Hematopoietic multipotent progenitor cell (in vitro differentiated cells): ENCODE results near the gene POP5. TPM values are rescaled to one million over a fixed set of nuclear protein-coding genes. Genes with fewer than 3 reads are reported as not detected.
"Not testable (repeated sequence)": the region's sequence is repeated elsewhere in the genome, so short reads cannot be mapped to it uniquely, and the experiment has no call there.

Source experiments
- DNase-seq, 3 donors: peaks; one replicate each; pipeline ENCODE4 v3.0.0-alpha.2; 2011 to 2015; ENCODE audit warnings: low read depth in 2 of 3, low spot score in 2 of 3
- total RNA-seq: library from RNA; depleted of rRNA; stranded (reverse); fragments of >200 nt; gene quantifications from one replicate; pipeline ENCODE4 v1.2.3, GENCODE V29; 2012

Gene POP5, protein sequence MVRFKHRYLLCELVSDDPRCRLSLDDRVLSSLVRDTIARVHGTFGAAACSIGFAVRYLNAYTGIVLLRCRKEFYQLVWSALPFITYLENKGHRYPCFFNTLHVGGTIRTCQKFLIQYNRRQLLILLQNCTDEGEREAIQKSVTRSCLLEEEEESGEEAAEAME
- 38.0 TPM for total RNA-seq

DNA sequence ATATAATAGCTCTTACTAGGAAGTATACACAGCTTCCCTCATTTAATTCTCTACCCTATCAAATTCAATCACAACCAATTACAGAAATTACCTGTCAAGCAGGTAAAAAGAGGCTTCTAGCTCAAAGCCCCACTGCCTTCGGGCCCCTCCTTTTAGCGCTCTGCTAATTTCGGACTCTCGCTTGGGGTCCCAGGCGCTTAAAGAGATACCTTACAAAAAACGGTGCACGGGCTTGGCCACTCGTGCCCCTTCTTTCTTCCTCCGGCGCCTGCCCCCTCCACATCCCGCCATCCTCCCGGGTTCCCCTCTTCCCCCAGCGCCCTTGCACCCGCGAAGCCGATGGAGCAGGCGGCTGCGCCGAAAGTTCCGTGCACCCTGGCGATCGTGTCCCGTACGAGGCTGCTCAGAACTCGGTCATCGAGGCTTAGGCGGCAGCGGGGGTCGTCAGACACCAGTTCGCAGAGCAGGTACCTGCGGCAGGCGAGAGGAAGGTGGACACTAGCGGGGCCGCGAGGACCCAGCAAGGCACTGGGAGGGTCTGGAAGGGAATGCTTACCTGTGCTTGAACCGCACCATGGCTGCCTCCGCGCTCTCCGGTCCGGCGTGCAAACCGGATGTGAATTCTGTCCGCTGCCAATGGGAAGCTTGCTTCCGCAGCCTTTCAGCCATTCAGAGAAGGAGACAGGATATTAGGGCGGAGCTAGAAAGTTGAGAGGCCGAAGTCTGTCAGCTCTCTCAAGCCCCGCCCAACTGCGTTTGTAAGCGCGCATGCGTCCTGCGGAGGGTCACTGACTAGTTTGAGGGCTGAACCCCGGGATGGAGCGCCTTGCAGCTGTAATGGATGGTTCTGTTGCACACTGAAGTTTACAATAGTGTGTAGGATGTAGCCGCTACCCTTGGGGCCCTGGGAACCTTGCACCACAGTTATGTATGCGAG lies at the start of gene POP5:
Gene POP5 (minus strand): TSS at position 616 of the 937 bp plus-strand sequence. CDS start 40 bp downstream, at position 576.
- DNase-seq = peak; percentile 75 to 98 (median 95)

DNA sequence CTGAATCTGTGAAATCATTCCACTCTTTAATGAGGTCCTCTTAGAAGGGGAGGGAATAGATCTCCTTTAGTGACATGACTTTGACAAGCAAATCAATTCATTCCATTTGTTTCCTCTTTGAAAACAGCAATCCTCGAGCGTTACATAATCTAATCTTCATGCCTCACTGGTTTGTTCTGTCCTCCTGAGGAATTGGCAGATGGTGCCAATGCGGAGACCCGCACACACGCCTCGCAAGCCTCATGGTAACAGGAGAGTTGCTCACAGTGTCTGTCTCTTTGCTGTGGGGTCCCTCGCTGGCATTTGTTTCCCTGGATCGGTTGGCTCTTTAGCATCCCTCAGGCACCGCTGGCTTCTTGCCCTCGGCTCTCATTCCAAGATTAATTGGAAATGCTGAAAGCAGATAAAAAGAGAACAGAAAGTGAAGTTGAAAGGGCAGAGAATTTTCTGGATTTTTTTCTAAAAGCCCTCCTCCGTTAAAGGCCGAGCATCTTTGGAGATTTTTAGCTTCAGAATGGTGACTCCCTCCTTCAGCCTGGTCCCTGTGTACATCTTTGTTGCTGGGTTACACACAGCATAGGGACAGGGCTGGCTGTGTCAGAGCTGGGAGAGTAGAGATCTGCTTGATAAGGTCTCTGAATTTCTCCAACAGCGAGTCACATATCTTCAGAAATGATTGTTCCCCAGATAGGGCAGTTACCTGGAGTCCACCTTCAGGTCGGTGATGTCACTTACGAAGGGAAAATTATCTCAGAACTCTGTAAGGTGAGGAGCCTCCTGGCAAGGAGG lies 49.1 kb upstream of the POP5 start:
- DNase-seq = no peak

DNA sequence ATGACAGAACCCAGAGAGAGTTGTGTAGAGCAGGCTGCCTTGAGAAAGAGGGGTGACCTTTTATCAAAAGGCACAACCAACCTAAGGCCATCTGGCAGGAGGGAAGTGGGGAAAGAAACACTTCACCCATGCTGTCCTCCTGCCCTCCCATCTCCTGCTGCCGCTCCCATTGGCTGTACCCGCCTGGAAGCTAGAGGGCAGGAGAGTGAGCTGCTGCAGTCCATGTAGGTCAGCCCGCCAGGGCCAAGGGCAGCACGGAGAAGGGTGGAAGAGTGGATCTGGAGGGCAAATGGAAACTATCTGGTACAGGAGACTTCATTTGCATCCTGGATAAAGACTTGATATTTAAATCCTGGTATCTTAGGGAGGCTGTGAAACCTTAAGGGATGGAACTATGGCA lies 47.7 kb upstream of the POP5 start:
- no peak for DNase-seq

DNA sequence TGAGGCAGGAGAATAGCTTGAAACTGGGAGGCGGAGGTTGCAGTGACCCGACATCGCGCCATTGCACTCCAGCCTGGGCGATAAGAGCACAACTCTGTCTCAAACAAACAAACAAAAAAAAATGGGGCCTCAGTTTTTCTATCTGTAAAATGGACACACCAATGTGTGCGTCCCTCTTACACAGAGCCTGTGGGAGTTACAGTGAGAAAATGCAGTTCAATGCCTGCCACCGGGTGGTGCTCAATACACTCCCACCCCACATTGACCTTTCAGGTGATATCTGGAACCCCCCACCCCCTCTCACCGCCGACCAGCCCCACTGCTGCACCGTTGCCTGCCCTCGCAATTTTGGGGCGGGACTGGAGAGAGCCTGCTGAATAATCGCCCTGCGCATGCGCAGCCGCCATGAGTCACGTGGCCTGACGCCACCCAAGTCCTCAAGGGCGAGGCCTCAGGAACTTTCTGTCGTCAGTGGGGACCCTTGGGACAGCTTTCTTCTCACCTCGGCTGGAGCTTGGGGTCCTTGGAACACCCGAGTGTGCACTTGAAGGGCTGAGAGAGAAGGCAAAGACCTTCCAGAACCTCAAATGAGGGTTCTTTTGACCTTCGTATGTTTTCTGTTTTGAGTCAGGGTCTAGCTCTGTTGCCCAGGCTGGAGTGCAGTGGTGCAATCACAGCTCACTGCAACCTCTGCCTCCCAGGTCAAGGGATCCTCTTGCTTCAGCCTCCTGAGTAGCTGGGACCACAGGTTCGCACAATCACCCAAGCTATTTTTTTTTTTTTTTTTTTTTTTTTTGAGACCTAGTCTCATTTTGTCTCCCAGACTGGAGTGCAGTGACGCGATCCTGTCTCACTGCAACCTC lies 44.6 kb upstream of the POP5 start:
- DNase-seq = peak in 1 of 3 donors; percentile 41

DNA sequence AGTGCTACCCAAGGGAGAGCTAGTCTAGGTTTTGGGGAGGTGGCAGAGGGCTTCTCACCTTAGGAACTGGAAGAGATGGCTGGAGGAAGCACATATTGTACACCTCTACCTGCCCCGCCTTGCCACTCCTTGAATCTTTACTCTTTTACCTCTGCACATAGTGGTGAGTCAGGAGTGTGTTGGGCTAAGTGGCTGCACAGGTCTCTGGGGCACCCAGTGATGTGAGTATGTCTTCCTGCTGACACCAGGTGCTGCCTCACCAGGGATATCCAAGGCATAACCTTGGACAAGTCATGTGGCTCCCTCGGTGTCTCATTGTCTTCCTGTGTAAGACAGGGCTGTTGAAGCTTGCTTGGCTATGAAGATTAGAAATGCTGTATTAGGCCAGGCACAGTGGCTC lies 39.4 kb upstream of the POP5 start:
- no peak for DNase-seq

DNA sequence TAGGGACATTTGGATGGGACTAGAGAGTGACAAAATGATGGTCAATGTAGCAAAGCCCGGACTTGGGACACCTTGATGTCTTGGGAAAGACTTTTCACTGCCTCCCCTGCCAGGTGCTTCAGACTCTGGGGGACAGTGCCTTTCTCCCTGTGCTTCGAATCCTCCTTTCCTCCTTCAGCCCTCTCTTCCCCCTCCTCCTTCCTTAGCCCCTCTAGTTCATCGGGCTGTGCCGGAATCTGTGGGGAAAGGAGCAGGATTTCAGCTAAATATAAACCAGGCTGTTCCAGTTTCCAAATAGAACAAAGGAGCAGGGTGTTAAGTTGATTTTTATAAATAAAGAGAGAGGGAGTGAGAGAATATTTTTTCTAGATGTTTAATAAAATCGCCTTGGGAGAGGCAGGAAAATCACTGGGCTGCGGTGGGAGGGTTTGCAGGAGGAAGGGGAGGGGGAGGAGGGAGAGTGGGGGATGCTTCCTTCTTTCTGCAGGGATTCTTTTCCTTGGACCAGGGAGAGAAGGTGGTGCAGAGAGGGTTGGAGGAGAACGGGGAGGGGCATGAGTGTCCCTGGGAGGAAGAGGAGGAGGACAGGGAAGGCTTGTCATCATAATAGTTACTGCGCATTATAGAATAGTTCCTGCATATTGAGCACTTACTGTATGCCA lies 37.9 kb upstream of the POP5 start:
- DNase-seq = no peak

DNA sequence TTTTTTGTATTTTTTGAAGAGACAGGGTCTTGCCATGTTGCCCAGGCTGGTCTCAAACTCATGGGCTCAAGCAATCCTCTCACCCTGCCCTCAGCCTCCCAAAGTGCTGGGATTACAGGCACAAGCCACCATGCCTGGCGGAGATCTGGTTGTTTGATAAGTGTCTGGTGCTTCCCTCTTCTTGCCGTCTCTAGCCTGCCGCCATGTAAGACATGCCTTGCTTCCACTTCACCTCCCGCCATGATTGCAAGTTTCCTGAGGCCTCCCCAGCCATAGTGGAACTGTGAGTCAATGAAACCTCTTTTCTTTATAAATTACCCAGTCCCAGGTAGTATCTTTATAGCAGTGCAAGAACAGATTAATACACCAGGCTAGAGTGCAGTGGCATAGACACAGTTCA lies 36.6 kb upstream of the POP5 start:
- DNase-seq = not testable (repeated sequence)

DNA sequence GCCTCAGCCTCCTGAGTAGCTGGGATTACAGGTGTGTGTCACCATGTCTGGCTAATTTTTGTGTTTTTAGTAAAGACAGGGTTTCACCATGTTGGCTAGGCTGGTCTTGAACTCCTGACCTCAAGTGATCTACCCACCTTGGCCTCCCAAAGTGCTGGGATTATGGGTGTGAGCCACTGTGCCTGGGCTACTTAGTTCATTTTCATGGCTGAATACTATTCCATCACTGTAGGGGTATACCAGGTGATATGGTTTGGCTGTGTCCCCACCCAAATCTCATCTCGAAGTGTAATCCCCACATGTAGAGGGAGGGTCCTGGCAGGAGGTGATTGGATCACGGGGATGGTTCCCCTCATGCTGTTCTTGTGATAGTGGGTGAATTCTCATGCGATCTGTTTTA lies 36.0 kb upstream of the POP5 start:
- not testable (repeated sequence) for DNase-seq

DNA sequence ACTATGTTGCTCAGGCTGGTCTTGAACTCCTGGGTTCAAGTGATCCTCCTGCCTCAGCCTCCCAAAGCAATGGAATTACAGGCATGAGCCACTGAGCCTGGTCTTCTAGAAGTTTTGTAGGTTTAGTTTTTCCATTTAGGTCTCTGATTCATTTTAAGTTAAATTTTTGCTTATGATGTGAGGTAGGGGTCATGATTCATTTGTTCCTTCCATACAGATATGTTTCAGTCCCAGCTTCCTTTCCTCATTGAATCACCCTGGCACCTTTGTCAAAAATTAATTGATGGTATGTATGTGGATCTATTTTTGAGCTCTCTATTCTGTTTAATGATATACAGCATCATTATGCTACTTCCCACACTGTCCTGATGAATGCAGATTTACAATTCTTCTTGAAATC lies 33.6 kb upstream of the POP5 start:
- no peak for DNase-seq

DNA sequence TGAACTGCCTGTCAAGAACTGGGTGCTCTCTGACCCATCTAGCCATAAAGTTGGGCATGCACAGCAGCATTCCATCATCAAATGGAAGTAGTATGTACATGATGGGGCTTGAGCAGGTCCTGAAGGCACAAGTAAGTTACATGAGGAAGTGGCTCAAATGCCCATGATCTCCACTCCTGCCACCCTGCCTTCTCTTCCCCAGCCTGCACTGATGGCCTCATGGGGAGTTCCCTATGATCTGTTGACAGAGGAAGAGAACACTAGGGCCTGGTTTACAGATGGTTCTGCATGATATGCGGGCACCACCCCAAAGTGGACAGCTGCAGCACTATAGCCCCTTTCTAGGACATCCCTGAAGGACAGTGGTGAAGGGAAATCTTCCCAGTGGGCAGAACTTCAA lies 30.3 kb upstream of the POP5 start:
- DNase-seq = not testable (repeated sequence)

DNA sequence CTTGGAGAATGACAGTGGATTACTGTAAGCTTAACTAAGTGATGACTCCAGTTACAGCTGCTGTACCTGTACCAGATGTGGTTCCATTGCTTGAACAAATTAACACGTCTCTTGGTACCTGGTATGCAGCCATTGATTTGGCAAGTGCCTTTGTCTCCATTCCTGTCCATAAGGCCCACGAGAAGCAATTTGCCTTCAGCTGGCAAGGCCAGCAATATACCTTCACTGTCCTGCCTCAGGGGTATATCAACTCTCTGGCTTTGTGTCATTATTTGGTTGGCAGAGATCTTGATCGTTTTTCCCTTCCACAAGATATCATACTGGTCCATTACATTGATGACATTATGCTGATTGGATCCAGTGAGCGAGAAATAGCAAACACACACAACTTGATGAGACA lies 29.4 kb upstream of the POP5 start:
- DNase-seq = no peak

DNA sequence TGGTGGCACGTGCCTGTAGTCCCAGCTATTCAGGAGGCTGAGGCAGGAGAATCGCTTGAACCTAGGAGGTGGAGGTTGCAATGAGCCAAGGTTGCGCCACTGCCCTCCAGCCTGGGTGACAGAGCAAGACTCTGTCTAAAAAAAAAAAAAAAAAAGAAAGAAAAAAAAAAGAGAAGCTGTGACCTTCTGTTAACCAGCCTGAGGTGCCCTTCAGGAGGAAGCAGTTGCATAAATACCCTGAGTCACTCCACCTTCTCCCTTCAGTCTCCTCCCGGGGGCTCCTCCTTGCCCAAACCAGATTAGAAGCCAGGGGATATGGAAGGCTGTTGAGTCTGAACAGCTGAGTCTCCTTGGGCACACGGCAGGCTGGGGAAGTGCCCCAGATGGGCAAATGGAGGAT lies 21.2 kb upstream of the POP5 start:
- DNase-seq = peak in 2 of 3 donors; percentile 83 to 85

DNA sequence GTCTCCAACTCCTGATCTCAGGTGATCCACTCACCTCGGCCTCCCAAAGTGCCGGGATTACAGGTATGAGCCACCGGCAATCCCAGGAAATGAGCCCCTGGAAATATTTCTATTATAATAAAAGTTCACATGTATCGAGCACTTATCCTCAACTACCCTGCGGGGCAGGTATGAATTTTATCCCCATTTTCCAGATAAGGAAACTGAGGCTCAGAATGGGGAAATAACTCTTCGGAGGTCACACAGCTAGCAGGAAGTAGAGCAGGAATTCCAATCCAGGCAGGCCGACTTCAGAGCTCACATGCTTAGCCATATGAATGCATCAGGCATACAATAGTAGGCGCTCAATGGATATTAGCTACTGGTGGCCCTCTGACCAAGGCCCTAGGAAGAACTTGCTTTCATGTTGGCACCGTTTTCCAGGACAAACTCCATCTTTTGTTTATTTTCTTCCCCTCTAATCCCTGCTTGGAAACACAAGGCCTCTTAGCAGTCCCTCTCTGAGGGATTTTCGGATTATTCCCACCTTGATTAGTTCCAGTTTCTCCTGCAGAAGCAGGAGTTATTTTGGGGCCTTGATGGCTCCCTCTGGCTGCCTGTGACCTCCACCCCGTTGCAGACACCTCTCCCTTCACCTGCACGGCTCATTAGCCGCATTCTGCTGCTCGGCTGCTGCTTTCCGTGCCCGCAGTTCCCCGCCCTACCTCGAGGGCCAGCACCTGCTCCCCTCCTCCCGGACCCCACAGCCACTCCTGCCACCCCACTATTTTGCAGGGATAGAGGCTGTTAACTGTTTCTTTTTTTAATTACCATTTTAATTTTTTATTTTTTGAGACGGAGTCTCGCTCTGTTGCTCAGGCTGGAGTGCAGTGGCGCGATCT lies 18.7 kb upstream of the POP5 start:
- no peak for DNase-seq

DNA sequence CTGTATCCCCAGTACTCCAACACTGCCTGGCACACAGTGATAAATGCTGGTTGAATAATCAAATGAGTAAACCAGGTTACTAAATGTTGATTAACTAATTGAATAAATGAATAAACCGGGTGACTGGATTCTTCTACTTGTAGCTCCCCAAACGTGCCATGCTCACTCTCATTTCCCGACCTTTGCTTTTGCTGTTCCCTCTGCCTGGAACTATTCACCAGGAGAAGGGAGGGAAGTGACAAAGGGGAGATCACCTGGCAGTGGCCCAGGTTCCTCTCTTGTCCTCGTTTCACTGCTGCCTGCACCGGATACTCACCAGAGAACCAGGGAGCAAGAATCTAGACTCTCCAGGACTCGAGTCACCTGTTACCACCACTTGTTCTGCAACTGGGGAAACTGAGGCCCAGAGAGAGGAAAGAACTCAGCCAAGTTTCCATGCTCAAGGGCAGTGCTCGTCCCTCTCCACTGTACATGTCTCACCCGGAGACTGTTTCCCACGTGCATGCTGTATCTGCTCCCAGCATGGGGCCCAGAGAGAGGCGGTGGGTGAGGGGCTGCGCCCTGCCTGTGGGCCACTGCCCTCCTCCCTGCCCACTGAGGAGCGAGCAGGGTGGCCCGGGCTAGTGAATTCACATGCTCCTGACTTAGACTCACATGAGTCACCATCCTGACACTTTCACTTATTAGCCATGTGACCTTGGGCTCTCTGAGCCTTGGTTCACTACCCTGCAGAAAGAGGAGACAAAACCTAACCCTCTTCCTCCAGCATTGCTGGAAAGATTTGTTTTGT lies 17.7 kb upstream of the POP5 start:
- no peak for DNase-seq

DNA sequence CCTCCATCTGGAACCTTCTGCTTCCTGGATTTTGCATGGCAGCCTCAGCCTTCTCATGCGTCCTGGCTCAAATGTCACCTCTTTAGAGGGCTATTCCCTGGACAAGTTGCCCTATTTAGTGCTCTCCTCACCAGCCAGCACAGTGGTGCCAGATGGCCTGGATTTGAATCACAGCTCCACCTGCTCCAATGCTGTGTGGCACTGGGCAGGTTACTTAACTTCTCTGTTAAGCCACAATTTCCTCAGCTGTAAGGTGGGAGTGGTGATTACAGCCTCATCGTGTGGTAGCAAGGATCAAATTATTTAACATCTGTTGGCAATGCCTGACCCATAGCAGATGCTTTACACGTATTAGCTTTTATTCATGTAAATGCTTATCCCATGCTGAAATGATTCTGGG lies 16.7 kb upstream of the POP5 start:
- DNase-seq = no peak

DNA sequence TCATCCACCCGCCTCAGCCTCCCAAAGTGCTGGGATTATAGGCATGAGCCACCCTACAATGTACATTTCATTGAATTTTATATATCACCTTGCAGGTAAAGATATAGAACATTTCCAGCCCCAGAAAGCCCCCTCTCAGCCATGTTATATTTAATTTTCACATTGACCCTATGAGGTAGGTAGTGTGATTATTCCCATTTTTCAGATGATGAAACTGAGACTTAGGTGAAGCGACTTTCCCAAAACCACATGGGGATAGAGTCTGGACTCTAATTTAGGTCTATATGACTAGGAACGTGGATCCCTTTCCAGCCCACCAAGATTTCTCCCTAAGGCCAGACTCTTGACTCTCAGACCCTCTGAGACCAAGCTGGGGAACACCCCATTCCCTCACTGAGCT lies 15.7 kb upstream of the POP5 start:
- DNase-seq = no peak

DNA sequence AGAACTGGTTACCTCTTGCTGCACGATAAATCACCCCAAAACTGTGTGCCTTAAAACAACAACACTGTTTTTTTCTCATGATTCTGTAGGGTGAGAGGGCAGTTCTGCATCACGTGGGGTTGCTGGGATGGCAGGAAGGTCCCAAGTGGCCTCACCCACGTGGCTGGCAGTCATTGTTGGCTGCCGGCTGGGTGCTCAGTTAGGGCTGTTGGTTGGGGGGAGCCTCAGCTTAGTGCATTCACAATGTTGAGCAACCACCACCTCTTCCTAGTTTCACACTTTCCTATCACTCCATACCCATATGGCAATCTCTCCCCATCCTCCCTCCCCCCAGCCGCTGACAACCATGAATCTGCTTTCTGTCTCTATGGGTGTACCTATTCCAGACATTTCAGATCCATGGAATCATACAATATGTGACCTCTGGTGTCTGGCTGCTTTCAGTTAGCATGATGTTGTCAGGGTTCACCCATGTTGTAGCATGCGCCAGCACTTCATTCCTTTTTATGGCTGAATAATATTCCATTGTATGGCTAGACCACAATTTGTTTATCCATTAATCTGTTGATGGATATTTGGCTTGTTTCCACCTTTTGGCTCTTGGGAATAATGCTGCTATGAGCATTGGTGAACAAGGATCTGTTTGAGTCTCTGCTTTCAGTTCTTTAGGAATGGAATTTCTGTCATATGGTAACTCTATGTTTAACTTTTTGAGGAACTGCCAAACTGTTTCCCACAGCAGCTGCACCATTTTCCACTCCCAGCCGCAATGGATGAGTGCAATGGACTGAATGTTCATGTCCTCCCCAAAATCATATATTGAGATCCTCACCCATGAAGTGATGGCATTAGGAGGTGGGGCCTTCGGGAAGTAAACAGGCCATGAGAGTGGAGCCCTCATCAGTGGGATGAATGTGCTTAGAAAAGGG lies 11.2 kb upstream of the POP5 start:
- DNase-seq = no peak
